HG03175 (cell line): ENCODE results near the gene CHST12.

Experiments
- ATAC-seq: cut with Tn5 transposase; IDR thresholded peaks from one replicate; pipeline ENCODE4 v1.9.1; 2021; ENCODE audit warnings: mild to moderate bottlenecking, moderate library complexity; ENCODE audit not compliant: unreplicated experiment

Gene CHST12

DNA sequence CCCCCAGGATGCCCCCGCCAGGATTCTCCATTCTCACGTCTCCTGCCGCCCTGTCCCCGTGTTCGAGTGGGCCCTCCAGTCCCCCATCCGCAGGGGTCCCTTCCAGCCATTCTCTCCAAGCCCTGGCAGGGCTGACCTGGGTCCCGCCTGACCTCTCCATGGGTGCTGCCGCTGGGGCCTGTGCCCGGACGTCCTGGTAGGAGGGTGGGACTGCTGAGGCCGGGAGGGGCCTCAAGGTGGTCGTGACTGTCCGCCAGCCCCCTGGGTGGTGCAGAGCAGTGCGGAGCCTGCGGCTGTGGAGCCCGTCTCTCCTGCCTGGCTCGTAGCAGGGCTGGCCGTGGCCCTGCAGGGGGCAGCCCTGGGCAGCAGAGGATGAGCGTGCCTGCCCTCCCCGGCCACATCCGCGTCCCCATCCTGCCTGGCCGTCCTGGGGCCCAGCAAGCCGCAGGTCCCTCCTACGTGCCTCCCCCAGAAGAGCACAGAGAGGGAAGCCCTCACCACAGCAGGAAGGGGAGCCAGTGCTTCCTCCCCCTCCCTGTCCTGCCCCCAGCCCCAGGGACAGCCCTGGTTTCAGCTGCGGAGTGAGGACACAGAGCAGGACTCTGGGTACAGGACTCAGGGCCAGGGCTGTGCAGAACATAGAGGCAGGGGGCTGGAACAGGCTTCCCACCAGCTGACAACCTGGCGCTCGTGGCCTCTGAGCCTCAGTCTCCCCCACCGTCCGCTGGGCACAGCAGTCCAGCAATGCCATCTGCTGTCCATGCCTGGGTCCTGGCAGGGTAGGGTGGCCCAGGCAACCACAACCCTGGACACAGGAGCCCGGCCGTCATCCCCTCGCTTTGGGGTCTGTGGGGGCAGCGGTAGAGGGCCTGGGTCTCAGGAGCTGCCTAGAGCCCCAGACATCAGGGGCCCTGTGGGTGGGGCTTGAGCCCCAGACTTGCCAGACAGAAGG is 74.3 kb downstream of the CHST12 start:
- no peak for ATAC-seq

DNA sequence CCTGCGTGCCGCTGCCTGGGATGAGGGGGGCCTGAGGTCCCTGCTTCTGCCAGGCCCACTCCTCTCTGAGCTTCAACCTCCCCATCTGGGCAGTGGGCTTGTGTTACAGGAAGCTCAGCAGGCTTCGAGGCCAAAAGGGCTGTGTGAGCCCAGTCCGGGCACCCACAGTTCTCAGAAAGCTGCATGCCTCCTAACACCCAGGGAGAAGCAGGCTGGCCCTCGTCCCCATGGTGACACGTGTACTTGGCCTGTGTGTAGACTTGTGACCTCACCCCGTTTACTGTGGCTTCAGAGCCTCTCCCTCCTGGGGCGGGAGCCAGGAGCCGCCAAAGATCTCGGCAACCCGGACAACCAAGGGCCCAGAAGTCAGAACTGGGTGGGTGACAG is 75.0 kb downstream of the CHST12 start:
- ATAC-seq, result no peak

GRCh38 chr7:2478800-2479199 is 75.4 kb downstream of the CHST12 start:
- no peak for ATAC-seq

- no peak for ATAC-seq
These were observed 76.1 kb downstream of the CHST12 start for GRCh38 chr7:2479276-2480069.

DNA sequence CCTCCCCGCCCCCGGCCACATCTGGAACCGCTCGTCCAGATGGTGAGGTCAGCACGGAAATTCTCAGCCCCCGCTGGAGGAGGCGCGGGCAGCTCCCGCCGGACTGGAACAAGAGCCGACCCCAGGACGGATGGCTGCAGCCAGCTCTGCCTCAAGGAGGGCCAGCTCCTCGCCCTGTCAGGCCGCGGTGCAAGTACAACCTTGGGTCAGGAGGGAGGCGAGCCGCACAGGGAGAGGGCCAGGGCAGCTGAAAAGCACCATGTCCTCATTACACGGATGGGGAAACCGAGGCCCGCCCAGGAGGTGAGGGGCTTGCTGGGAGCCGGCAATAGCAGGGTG is 76.6 kb downstream of the CHST12 start:
- no peak for ATAC-seq

DNA sequence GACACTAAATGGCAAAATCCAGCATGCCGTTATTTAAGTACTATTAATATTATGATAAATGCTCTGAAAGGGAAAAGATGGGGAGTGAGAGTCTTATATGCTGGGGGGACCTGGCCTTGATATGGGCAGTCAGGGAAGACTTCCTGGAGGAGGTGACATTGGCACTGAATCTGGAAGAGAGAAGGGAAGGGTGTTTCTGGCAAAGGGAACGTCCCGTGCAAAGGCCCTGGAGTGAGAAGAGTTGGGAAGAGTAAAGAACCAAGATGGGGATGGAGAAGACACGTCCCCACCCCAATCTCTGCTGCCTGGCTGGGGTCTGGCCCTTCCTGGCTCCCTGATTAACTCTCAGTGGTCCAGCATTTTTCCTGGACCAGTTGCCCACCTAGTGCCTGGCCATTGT is 77.8 kb downstream of the CHST12 start:
- no peak for ATAC-seq

GRCh38 chr7:2482725-2483451 is 79.5 kb downstream of the CHST12 start:
- no peak for ATAC-seq

GRCh38 chr7:2483494-2483893 is 80.1 kb downstream of the CHST12 start:
- ATAC-seq, result no peak

GRCh38 chr7:2484868-2485267 is 81.5 kb downstream of the CHST12 start:
- no peak for ATAC-seq

DNA sequence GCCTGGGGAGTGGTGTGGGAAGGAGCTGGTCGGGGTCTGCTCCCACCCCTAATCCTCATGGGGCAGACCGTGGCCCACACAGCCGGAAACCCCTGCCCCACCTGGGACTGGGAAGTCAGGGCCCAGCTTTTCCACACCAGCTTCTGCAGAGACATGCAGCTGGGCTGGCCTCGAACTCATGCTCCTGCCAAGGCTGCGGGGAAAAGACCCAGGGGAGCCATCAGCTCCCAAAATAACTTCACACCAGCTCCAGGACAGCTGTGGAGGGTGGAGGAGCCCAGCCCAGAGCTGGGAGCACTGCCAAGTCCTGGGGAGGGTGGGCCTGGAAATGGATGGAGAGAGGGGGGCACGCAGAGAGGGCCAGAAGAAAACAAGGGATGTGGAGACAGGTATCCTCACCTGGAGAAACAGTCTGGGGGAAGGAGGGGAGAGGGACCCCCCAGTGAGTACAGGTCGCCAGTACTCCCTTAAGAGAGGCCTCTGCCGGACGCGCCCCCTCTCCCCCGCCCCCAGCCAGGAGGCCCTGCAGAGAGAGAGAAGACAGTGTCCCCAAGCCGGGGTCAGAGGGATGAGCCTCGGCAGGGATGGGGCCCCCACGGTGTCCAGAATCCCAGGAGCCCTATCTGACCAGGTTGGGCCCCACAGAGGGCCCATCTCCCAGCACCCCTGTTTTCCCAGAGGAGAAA is 84.3 kb downstream of the CHST12 start:
- ATAC-seq, result no peak

GRCh38 chr7:2488272-2488645 is 84.8 kb downstream of the CHST12 start:
- no peak for ATAC-seq

DNA sequence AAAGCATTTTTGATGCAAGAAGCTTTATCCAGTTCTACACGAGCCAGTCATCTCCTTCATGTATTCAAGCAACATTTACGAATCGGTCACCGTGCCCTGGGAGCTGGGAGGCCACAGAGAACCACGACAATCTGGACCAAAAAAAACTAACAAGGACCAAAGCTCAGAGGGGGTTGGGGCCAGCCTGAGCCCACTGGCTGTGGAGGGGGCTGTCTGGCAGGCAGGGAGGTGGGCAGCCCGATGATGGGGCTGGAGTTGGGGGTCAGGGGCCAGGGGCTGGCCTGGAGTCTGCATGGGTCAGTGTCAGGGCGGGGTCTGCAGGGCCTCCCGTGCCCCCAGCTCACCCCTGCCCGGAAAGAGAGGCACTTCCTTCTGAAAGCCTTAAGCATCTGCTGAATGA is 85.3 kb downstream of the CHST12 start:
- no peak for ATAC-seq

DNA sequence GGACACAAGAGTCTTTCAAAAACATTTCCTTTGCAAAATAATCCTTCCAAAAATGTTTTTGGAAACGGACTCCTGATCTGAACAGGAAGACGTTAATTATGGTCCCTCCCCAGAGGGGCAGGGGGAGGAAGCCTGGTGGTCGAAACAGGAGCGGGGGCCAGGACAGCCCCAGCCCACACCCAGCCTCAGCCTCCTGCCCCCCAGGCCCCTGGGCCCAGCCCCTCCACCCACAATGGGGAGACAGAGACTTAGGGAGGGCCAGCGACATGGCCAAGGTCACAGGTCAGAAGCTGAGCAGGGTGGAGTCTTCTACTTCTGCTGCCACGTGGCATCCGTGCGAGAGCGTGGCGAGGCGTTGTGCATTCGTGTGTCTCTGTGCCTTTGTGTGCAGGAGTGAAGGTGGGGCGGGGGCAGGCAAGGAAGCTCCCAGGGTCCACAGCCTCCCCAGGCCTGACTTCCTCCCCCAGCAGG is 86.8 kb downstream of the CHST12 start:
- ATAC-seq, result no peak

GRCh38 chr7:2492038-2492437 is 88.6 kb downstream of the CHST12 start:
- ATAC-seq, result no peak

- ATAC-seq, result no peak
These were observed 90.1 kb downstream of the CHST12 start for GRCh38 chr7:2493205-2494164.

GRCh38 chr7:2494191-2495130 is 91.0 kb downstream of the CHST12 start:
- no peak for ATAC-seq

DNA sequence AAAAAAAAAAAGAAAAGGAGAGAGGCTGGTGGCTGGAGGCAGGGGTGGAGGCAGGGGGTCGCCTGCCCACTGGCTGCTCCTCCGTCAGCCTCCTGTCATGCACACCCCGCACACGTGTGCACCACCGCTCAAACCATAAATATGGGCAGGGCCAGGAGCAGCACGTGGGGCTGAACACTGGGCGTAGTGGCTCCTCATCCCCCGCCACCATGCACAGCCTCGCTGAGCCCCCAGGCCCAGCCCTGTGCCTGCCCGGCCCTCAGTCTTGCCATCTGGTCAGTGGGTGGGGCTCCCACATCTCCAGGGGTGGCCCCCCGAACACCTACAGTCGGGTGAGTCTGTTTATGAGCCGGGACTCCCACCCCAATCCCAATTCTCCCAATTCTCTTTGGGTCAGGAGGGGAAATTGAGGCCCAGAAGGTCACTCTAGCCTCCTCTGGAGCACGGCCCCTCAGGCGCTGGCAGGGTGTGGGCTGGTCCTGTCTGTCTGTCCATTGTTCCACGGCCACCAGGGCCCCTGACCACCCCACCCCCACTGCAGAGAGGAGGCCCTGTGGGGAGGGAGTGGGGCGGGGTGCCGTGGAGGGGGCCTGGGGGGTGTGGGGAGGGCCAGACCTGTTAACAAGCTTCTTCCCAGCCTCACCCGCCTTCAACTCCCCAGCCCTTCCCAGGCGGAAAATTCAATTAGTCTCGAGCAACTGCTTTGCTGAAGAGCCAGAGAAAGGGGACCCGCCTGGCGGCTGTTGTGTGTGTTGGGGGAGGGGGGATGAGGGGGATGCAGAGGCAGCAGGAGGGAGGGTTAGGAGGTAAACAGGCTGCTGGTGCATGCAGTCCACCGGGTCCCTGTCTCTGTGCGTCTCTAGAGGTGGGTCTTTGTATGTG is 92.2 kb downstream of the CHST12 start:
- no peak for ATAC-seq

DNA sequence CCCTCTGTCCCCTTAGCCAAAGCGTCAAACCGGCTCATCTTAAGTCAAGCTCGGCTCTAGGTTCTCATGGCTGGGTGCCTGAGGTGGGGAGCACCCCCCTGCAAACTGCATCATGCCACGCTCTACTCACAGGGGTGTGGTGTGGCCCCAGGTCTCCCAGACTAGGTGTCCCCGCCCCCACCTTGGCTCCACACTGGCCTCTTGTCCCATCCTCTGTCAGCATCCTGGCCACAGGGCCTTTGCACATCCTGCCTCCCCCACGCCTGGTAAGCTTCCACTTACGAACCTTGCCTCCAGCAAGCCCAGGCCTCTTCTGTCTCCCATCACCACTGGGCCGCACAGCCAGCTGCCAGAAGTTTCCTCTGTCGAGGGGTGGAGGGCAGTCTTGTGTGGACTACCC is 93.0 kb downstream of the CHST12 start:
- no peak for ATAC-seq
